HFFc6 (cell line): ENCODE measurements around the gene CCSER2. TPM values are rescaled to one million over a fixed set of nuclear protein-coding genes. Genes with fewer than 3 reads are reported as not detected.
"Not testable (repeated sequence)": the region's sequence is repeated elsewhere in the genome, so short reads cannot be mapped to it uniquely, and the experiment has no call there.

Experiments used
- DNase-seq: peaks from one replicate; pipeline ENCODE4 v3.0.0-alpha.2; 2018
- H3K27ac Mint-ChIP-seq: 2 replicates; pipeline ENCODE4 v1.8.0; 2020; ENCODE audit warnings: mild to moderate bottlenecking, mixed read lengths
- H3K27me3 Mint-ChIP-seq: 2 replicates; pipeline ENCODE4 v1.8.0; 2021; ENCODE audit warnings: mild to moderate bottlenecking, moderate library complexity, mixed read lengths; ENCODE audit not compliant: insufficient read depth
- H3K36me3 Mint-ChIP-seq: 2 replicates; pipeline ENCODE4 v1.8.0; 2021; ENCODE audit warnings: low read depth, mixed read lengths
- H3K4me1 Mint-ChIP-seq: 2 replicates; pipeline ENCODE4 v1.8.0; 2020; ENCODE audit warnings: low read depth, mixed read lengths
- H3K4me3 Mint-ChIP-seq: 2 replicates; pipeline ENCODE4 v1.8.0; 2020; ENCODE audit warnings: mild to moderate bottlenecking, moderate library complexity, mixed read lengths
- H3K9me3 Mint-ChIP-seq: 2 replicates; pipeline ENCODE4 v1.8.0; 2020; ENCODE audit warnings: mild to moderate bottlenecking, mixed read lengths
- CTCF ChIP-seq: fragments of 200-600 bp; sonication (generic); IDR thresholded peaks from 2 replicates; pipeline ENCODE4 v1.5.0; 2021; ENCODE audit warnings: antibody characterized with exemption, mild to moderate bottlenecking
- total RNA-seq, 6 experiments: library from RNA; stranded (reverse); fragmentation: NEBNext Ultra II Directional; extraction: Animal tissue kit (Norgen Biotek cat#: 25700); gene quantifications; 2 replicates in 1 of 6; 3 replicates in 5 of 6; pipeline ENCODE4 v1.2.3, GENCODE V29; 2021

Gene CCSER2
- total RNA-seq, 6 experiments from 2014 or later: 36.1 to 46.9 (median 43.0) TPM

DNA sequence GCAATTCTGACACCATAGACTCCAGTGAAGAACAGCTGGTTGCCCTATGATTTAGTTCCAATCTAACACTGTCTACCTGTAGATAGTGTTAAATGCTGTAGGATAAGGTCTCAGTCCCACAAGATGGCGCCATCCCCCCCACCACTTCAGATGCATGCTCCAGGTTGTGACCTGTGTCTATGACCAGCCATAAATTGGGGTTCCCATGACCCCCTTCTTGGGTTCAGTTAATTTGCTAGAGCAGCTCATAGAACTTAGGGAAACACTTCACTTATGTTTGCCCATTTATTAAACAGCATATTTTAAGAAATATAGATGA, 13.1 kb downstream of the CCSER2 start:
- no peak for DNase-seq
- TF ChIP-seq CTCF: peak; percentile 20; the same call in 1 of the 2 replicates
- H3K27ac Mint-ChIP-seq: no peak overlapping the region
- H3K4me3 Mint-ChIP-seq: no peak overlapping the region
- H3K36me3 Mint-ChIP-seq: peaks cover 4% of the 10 kb centered on the region; the same call in 1 of the 2 replicates
- H3K9me3 Mint-ChIP-seq: no peaks in the 10 kb centered on the region
- no peaks in the 10 kb centered on the region for H3K27me3 Mint-ChIP-seq
- H3K4me1 Mint-ChIP-seq: peaks cover 21% of the 10 kb centered on the region

DNA sequence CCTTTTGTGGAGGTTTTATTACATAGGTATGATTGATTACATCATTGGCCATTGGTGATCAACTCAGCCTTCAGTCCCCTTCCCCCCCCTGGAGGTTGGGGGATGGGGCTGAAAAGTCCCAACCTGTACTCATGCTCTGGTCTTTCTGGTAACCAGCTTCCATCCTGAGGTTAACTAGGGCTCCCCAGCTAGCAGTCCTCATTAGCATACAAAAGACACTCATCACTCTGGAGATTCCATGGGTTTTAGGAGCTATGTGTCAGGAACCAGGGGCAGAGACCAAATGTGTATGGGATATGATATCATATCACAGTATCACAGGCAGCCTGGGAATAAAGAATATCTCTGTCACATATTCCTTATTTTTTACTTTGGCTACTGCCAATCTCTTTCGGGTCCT, 13.6 kb downstream of the CCSER2 start:
- H3K27ac Mint-ChIP-seq: no peak overlapping the region
- no peak for DNase-seq
- no peaks in the 10 kb centered on the region for H3K9me3 Mint-ChIP-seq
- H3K4me3 Mint-ChIP-seq: no peak overlapping the region
- peaks cover 4% of the 10 kb centered on the region; the same call in 1 of the 2 replicates for H3K36me3 Mint-ChIP-seq
- no peak for TF ChIP-seq CTCF
- H3K27me3 Mint-ChIP-seq: no peaks in the 10 kb centered on the region
- peaks cover 21% of the 10 kb centered on the region for H3K4me1 Mint-ChIP-seq

- H3K27ac Mint-ChIP-seq: no peak overlapping the region
- peaks cover 4% of the 10 kb centered on the region; the same call in 1 of the 2 replicates for H3K36me3 Mint-ChIP-seq
- no peak for DNase-seq
- no peak for TF ChIP-seq CTCF
- H3K9me3 Mint-ChIP-seq: no peaks in the 10 kb centered on the region
- H3K4me3 Mint-ChIP-seq: no peak overlapping the region
- no peaks in the 10 kb centered on the region for H3K27me3 Mint-ChIP-seq
- H3K4me1 Mint-ChIP-seq: peaks cover 21% of the 10 kb centered on the region
Measured at GRCh38 chr10:84342584-84342983, 14.2 kb downstream of the CCSER2 start.

DNA sequence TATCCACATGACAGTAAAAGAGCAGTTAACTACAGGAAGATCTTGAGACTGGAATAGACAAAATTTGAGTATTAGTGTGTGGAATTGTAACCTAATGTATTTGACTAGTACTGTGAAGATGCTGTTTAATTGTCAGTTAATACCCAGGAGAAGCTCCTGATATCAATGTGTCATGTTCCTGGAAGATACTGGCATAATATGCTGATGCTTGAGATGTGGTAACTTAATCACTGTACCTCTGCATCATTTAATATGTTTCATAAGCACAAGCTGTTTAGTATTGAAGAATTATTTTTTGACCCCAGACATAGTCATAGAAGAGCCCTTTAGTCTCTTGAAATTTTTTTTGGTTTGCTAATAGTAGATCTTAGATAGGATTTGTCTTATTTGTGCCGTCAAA, 15.4 kb downstream of the CCSER2 start:
- H3K27ac Mint-ChIP-seq: no peak overlapping the region
- H3K9me3 Mint-ChIP-seq: no peaks in the 10 kb centered on the region
- H3K4me3 Mint-ChIP-seq: no peak overlapping the region
- no peaks in the 10 kb centered on the region for H3K27me3 Mint-ChIP-seq
- TF ChIP-seq CTCF: no peak
- H3K4me1 Mint-ChIP-seq: peaks cover 27% of the 10 kb centered on the region
- H3K36me3 Mint-ChIP-seq: peaks cover 4% of the 10 kb centered on the region; the same call in 1 of the 2 replicates
- no peak for DNase-seq

DNA sequence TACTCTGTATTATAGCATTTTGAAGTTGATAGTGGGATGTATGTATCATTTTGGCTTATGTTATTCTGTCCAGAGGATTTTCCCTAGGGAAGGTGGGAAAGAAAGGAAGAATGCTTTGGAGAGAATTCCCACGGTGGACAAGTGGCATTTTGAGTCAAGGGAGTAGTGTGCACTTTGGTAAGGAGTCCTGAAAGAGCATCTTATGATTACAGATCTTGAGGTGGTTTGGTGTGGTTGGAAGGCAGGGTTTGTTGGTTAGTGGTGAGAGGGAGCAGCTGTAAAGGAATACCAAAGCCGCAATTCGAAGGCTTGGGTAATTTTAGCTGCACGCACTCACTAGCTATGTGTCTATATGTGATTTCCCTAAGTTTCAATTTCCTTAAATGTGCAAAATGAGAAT, 16.1 kb downstream of the CCSER2 start:
- DNase-seq: no peak
- Mint-ChIP-seq H3K4me3 (no peak overlapping the region), H3K36me3 (peaks cover 4% of the 10 kb centered on the region; the same call in 1 of the 2 replicates), H3K4me1 (peaks cover 33% of the 10 kb centered on the region), H3K27ac (no peak overlapping the region), H3K9me3 (no peaks in the 10 kb centered on the region), H3K27me3 (no peaks in the 10 kb centered on the region)
- TF ChIP-seq CTCF: no peak

DNA sequence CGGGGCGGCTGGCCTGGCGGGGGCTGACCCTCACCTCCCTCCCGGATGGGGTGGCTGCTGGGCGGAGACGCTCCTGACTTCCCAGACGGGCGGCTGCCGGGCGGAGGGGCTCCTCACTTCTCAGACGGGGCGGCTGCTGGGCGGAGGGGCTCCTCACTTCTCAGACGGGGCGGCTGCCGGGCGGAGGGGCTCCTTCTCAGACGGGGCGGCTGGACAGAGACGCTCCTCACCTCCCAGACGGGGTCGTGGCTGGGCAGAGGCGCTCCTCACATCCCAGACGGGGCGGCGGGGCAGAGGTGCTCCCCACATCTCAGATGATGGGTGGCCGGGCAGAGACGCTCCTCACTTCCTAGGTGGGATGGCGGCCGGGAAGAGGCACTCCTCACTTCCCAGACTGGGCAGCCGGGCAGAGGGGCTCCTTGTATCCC, 19.2 kb downstream of the CCSER2 start:
- H3K36me3 Mint-ChIP-seq, H3K27me3 Mint-ChIP-seq, H3K9me3 Mint-ChIP-seq, H3K27ac Mint-ChIP-seq, DNase-seq: not testable (repeated sequence)
- Mint-ChIP-seq H3K4me3 (peak overlapping the region; percentile 74; the same call in 1 of the 2 replicates), H3K4me1 (peaks cover 29% of the 10 kb centered on the region)
